K562 (cell line): ENCODE data around the gene SYMPK. TPM values are rescaled to one million over a fixed set of nuclear protein-coding genes. Genes with fewer than 3 reads are reported as not detected.

ENCODE experiments used
- CBFA2T2 ChIP-seq: fragments of 450-650 bp; conservative IDR thresholded peaks from 2 replicates; pipeline ENCODE4 v1.6.1; 2017; ENCODE audit warnings: mild to moderate bottlenecking
- GTF2A2 ChIP-seq: IDR thresholded peaks from 2 replicates; pipeline ENCODE4 v1.6.1; 2016; ENCODE audit warnings: mild to moderate bottlenecking, missing genetic modification characterization, missing compliant biosample characterization
- IFI16 ChIP-seq: fragments of 250-450 bp; sonication (Bioruptor Pico); IDR thresholded peaks from 2 replicates; pipeline ENCODE4 v2.1.2; 2022; ENCODE audit warnings: mild to moderate bottlenecking, inconsistent platforms
- MXI1 ChIP-seq: IDR thresholded peaks from 2 replicates; pipeline ENCODE4 v1.6.1; 2011; ENCODE audit warnings: low read depth, mild to moderate bottlenecking, improper control_type of control experiment, low read length
- NCOA4 ChIP-seq: fragments of 450-650 bp; IDR thresholded peaks from 2 replicates; pipeline ENCODE4 v1.6.1; 2018; ENCODE audit warnings: mild to moderate bottlenecking; ENCODE audit not compliant: partially characterized antibody
- NRF1 ChIP-seq, 2 experiments: fragments of 450-650 bp; IDR thresholded peaks in 1 of 2; conservative IDR thresholded peaks in 1 of 2; 2 replicates each; pipeline ENCODE4 v1.6.1; 2014; ENCODE audit warnings: mild to moderate bottlenecking in 2 of 2
- POLR2A ChIP-seq: fragments of 450-650 bp; conservative IDR thresholded peaks from 2 replicates; pipeline ENCODE4 v1.6.1; 2016
- POU5F1 ChIP-seq: fragments of 150-350 bp; IDR thresholded peaks from 2 replicates; pipeline ENCODE4 v1.6.1; 2014; ENCODE audit warnings: borderline replicate concordance, low read length, low read depth, mild to moderate bottlenecking; ENCODE audit not compliant: partially characterized antibody
- PTRF ChIP-seq: fragments of 450-650 bp; IDR thresholded peaks from 2 replicates; pipeline ENCODE4 v1.6.1; 2016; ENCODE audit warnings: mild to moderate bottlenecking, missing genetic modification characterization, missing compliant biosample characterization
- RAD51 ChIP-seq: fragments of 450-650 bp; IDR thresholded peaks from 2 replicates; pipeline ENCODE4 v1.7.1; 2016; ENCODE audit warnings: low read depth, mild to moderate bottlenecking, borderline replicate concordance
- RREB1 ChIP-seq: fragments of 250-450 bp; sonication (Bioruptor Pico); IDR thresholded peaks from 2 replicates; pipeline ENCODE4 v1.4.0; 2020
- ZC3H4 ChIP-seq: sonication (generic); formaldehyde crosslinking; IDR thresholded peaks from 2 replicates; pipeline ENCODE4 v1.9.0; 2021; ENCODE audit warnings: missing genetic modification reagents, borderline replicate concordance
- ZFP1 ChIP-seq: fragments of 450-650 bp; formaldehyde crosslinking; IDR thresholded peaks from 2 replicates; pipeline ENCODE4 v1.4.0; 2020; ENCODE audit warnings: mild to moderate bottlenecking, mixed read lengths
- ZFPM2 ChIP-seq: fragments of 250-450 bp; sonication (Bioruptor Pico); IDR thresholded peaks from 2 replicates; pipeline ENCODE4 v1.5.1; 2022; ENCODE audit warnings: mild to moderate bottlenecking
- ZNF146 ChIP-seq: IDR thresholded peaks from one replicate; pipeline ENCODE4 v1.6.1; 2018; ENCODE audit warnings: missing compliant biosample characterization; ENCODE audit not compliant: unreplicated experiment
- ZNF79 ChIP-seq: fragments of 250-450 bp; sonication (Bioruptor Pico); IDR thresholded peaks from 2 replicates; pipeline ENCODE4 v1.4.0; 2020; ENCODE audit warnings: low read depth, mild to moderate bottlenecking, moderate library complexity
- polyA plus RNA-seq, 8 experiments: library from polyadenylated mRNA; depleted of rRNA in 4 of 8; stranded (reverse) in 5 of 8; unstranded in 3 of 8; fragments of >200 nt; fragmentation: Nextera tagmentation in 2 of 8; fragmentation: Illumina TruSeq in 1 of 8; extraction: Ambion mirVana in 2 of 8; extraction: Trizol in 1 of 8; gene quantifications; 2 replicates each; pipeline versions ENCODE4 v1.2.1 to v1.2.3, GENCODE V29; 2011 to 2014; ENCODE audit warnings: inconsistent platforms in 1 of 8, missing spikeins in 1 of 8
- total RNA-seq, 7 experiments: library from RNA; depleted of rRNA in 6 of 7; stranded (reverse); fragments of >200 nt in 6 of 7; fragmentation: Illumina TruSeq in 2 of 7; extraction: Trizol in 2 of 7; gene quantifications; 2 replicates each; pipeline versions ENCODE4 v1.2.1 to v1.2.3, GENCODE V29; 2011 to 2021; ENCODE audit warnings: low replicate concordance in 1 of 7
- TF ChIP-seq, protein P1 (sequence below), 2 experiments: fragments of 450-650 bp in 1 of 2; IDR thresholded peaks; 2 replicates each; pipeline ENCODE4 v1.6.1; 2011 to 2017; ENCODE audit warnings: low read depth in 2 of 2, antibody characterized with exemption in 1 of 2, borderline replicate concordance in 1 of 2, low read length in 1 of 2, mild to moderate bottlenecking in 1 of 2, mixed read lengths in 1 of 2; ENCODE audit not compliant: control insufficient read depth in 1 of 2
- TF ChIP-seq, protein P2 (sequence below), 2 experiments: fragments of 450-650 bp in 1 of 2; sonication (generic) in 1 of 2; formaldehyde crosslinking in 1 of 2; IDR thresholded peaks in 1 of 2; conservative IDR thresholded peaks in 1 of 2; 2 replicates each; pipeline versions ENCODE4 v1.6.1 to v1.8.1; 2016 to 2023; ENCODE audit warnings: mild to moderate bottlenecking in 2 of 2, moderate library complexity in 2 of 2, inconsistent platforms in 1 of 2, missing genetic modification reagents in 1 of 2

Gene SYMPK
- total and polyA plus RNA-seq, 9 of the 15 experiments (the other 6 are each of a cell fraction or from before 2014, with no cell fraction given): 0.73 to 95.5 (median 58.4) TPM

- TF ChIP-seq POLR2A (peak; percentile 52; the same call in 1 of the 2 replicates), ZFP1 (no peak), MXI1 (no peak), NCOA4 (no peak), CBFA2T2 (no peak), PTRF (tag) (no peak), GTF2A2 (tag) (no peak), ZNF79 (CRISPR knock-in tag) (no peak), RAD51 (no peak), ZFPM2 (CRISPR knock-in tag) (no peak), ZC3H4 (no peak), RREB1 (CRISPR knock-in tag) (no peak), NRF1 (conservative IDR thresholded peaks at IDR 0.05 in 1 of 2, IDR thresholded peaks at IDR 0.05 in 1 of 2) (peak; percentile 83 to 86), POU5F1 (no peak), ZNF146 (no peak), IFI16 (no peak)
- TF ChIP-seq, protein P1, sequence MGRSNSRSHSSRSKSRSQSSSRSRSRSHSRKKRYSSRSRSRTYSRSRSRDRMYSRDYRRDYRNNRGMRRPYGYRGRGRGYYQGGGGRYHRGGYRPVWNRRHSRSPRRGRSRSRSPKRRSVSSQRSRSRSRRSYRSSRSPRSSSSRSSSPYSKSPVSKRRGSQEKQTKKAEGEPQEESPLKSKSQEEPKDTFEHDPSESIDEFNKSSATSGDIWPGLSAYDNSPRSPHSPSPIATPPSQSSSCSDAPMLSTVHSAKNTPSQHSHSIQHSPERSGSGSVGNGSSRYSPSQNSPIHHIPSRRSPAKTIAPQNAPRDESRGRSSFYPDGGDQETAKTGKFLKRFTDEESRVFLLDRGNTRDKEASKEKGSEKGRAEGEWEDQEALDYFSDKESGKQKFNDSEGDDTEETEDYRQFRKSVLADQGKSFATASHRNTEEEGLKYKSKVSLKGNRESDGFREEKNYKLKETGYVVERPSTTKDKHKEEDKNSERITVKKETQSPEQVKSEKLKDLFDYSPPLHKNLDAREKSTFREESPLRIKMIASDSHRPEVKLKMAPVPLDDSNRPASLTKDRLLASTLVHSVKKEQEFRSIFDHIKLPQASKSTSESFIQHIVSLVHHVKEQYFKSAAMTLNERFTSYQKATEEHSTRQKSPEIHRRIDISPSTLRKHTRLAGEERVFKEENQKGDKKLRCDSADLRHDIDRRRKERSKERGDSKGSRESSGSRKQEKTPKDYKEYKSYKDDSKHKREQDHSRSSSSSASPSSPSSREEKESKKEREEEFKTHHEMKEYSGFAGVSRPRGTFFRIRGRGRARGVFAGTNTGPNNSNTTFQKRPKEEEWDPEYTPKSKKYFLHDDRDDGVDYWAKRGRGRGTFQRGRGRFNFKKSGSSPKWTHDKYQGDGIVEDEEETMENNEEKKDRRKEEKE (IDR thresholded peaks at IDR 0.05; ENCODE audit: borderline replicate concordance in 1 of 2, control insufficient read depth in 1 of 2, low read depth in 2 of 2, low read length in 1 of 2): no peak
- TF ChIP-seq, protein P2, sequence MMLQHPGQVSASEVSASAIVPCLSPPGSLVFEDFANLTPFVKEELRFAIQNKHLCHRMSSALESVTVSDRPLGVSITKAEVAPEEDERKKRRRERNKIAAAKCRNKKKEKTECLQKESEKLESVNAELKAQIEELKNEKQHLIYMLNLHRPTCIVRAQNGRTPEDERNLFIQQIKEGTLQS (IDR thresholded peaks at IDR 0.05): no peak
- TF ChIP-seq, protein P2 (CRISPR knock-in tag; conservative IDR thresholded peaks at IDR 0.05): no peak
Observed at GRCh38 chr19:45767881-45768654, 94.9 kb downstream of the SYMPK start (continued).
